ENCODE results near the gene PARD3.

Gene PARD3

DNA sequence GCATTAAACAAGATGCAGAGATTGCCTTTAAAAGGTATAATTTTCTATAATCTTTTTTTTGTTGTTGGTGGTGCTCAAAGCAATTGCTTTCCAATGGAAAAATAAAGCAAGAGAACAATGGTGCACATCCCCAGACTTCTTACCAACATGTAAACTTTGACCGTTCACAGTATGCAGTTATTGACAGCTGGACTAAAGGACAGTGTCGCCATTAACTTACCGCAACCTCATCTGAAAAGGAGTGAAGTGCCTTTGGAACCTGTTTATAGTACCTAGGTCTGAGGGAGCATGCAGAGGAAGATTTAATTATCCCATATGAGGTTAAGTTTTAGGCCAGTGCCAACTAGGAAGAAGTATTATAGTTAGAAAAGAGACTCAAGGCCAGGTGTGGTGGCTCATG lies 654.5 kb downstream of the PARD3 start:
- DNase-seq (ENCODE audit: low read depth): no peak
- H3K4me3 ChIP-seq (ENCODE audit: low read depth, low read length): no peak overlapping the region
- TF ChIP-seq, protein P1, sequence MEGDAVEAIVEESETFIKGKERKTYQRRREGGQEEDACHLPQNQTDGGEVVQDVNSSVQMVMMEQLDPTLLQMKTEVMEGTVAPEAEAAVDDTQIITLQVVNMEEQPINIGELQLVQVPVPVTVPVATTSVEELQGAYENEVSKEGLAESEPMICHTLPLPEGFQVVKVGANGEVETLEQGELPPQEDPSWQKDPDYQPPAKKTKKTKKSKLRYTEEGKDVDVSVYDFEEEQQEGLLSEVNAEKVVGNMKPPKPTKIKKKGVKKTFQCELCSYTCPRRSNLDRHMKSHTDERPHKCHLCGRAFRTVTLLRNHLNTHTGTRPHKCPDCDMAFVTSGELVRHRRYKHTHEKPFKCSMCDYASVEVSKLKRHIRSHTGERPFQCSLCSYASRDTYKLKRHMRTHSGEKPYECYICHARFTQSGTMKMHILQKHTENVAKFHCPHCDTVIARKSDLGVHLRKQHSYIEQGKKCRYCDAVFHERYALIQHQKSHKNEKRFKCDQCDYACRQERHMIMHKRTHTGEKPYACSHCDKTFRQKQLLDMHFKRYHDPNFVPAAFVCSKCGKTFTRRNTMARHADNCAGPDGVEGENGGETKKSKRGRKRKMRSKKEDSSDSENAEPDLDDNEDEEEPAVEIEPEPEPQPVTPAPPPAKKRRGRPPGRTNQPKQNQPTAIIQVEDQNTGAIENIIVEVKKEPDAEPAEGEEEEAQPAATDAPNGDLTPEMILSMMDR (IDR thresholded peaks at IDR 0.05; ENCODE audit: control insufficient read depth, extremely low read depth, insufficient read depth): no peak

DNA sequence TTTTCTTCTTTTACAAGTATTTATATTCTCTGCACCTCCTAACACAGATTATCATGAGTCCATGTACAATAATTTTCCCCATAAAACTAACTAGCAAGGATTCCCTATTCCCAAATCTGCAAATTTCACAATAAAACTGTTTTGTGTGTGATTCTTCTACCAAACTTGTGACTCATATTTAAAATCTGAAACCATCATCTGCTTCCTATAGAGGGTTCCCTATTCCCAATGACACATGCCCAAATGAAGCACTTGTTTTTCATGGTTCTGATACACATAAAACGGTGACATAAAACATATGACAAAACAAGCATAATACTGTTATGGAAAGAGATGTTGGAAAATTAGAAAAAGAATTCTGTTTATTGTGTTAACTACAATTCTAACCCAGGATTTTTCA lies 657.6 kb downstream of the PARD3 start:
- DNase-seq (ENCODE audit: low read depth): no peak
- H3K4me3 ChIP-seq (ENCODE audit: low read depth, low read length): no peak overlapping the region
- TF ChIP-seq, protein P1 (IDR thresholded peaks at IDR 0.05; ENCODE audit: control insufficient read depth, extremely low read depth, insufficient read depth): no peak

DNA sequence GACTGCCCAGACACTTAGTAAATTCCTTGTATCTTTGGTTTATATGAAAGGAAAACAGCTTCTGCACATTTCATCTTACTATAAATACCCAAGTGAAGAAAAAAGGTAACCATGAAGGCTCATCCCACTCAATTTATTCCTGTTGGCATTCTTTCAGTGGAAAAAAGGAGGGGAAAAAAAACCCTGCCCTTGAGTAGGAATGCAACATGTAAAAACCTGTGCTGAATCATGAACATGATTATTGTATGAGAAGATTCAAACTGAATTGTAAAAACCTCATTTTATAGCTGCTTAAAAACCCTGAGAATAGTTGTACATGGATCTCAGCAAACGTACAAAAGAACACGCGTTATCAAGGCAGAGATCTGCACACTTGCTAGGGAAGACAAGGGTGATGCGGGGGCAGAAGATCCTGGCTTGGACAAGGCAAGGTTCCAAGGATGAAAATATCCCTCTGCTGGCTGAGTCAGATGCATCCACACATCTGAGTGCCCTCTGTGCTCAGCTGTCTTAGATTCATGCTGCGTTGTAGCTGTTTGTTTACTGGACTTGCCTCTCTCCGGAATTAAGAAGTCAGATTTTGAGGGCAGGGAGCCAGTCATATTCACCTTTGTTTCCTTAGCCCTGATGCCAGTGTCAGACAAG lies 658.2 kb downstream of the PARD3 start:
- TF ChIP-seq, protein P1 (IDR thresholded peaks at IDR 0.05; ENCODE audit: control insufficient read depth, extremely low read depth, insufficient read depth): peak; percentile 30
- H3K4me3 ChIP-seq (ENCODE audit: low read depth, low read length): no peak overlapping the region
- peak; percentile 77 for DNase-seq (ENCODE audit: low read depth)

DNA sequence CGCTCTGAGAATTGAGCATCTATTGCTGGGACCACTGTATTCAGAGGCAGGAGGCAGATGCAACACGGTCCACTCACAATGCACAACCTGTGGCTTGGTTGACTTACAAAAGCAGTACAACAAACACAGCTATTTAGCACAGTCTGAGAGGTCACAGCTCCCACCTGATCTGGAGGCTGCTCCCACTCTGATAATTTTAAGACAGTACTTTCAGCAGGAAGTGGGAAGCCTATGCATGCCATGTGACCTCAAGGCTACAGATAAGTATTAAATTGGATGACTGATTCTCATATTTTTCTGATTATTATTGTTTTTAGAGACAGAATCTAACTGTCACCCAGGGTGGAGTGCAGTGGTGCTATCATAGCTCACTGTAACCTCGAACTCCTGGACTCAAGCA lies 659.3 kb downstream of the PARD3 start:
- TF ChIP-seq, protein P1 (IDR thresholded peaks at IDR 0.05; ENCODE audit: control insufficient read depth, extremely low read depth, insufficient read depth): no peak
- DNase-seq (ENCODE audit: low read depth): no peak

DNA sequence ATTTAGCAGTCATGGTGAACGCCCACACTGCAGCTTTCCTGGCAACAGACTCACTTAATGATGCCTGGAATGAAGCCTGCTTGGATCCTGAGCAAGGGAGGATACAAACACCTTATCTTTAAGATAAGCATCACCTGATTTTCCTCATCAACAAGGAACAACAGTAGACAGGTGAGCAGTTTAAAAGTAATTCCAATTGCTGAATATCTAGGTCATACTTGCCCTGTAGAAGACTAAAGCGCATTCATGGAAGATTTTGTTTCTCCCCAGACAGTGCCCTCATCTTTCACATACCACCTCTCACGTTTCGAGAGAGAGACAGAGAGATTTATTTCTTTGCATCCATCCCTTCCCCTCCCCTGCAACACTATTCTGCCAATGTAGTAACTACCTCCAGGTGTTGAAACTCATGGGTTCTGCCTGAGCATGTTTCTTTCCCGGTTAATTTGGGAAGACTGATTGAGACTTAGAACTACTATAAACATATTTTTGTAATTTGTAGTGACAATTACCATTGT lies 660.7 kb downstream of the PARD3 start:
- DNase-seq (ENCODE audit: low read depth): no peak
- TF ChIP-seq, protein P1 (IDR thresholded peaks at IDR 0.05; ENCODE audit: control insufficient read depth, extremely low read depth, insufficient read depth): no peak
- no peak overlapping the region for H3K4me3 ChIP-seq (ENCODE audit: low read depth, low read length)

More for the DNA sequence above, 659.3 kb downstream of the PARD3 start:
- H3K4me3 ChIP-seq (ENCODE audit: low read depth, low read length): no peak overlapping the region

DNA sequence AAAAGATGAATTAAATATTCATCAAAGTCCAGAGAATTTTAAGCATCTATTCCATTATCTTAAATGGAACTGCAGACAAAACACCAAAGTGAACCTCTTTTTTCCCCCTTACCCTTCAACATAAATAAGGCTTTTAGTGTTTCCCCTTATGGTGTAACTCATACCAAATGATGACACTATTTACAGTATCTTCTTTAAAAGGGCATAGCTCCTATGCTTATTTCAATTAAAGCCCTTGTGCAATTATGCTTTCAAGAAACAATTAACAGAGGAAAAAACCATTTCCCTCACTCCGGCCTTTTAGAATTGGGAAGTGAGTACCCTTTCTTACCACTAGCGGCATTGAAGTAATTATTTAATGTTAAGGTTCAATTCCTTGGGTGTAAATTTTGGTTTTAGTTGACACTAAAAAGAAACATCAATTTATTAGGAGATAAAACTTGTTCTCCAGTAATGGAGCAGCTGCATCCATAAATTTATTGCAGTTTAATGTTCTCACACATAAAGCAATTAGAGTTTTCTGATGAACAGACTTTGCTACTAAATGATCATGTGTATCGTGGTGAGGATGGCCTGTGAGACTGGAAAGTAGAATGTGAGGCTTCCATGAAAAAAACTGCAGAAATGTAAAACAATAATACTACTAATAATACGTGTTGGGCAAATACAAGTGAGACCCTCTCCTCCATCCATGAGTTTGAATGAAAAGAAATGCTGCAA lies 661.3 kb downstream of the PARD3 start:
- TF ChIP-seq, protein P1 (IDR thresholded peaks at IDR 0.05; ENCODE audit: control insufficient read depth, extremely low read depth, insufficient read depth): no peak
- no peak for DNase-seq (ENCODE audit: low read depth)
- no peak overlapping the region for H3K4me3 ChIP-seq (ENCODE audit: low read depth, low read length)
